ENCODE measurements around the gene BICD1.

BICD1 gene

GRCh38 chr12:32124637-32125036, 18.0 kb downstream of the BICD1 start:
- Histone ChIP-seq H3K27ac (replicated peaks) (no peak overlapping the region), H3K4me3 (replicated peaks; ENCODE audit: insufficient read depth, low read length) (no peak overlapping the region), H3K27me3 (ENCODE audit: insufficient read depth, poor library complexity, severe bottlenecking) (no peaks in the 10 kb centered on the region)
- TF ChIP-seq, protein P1, sequence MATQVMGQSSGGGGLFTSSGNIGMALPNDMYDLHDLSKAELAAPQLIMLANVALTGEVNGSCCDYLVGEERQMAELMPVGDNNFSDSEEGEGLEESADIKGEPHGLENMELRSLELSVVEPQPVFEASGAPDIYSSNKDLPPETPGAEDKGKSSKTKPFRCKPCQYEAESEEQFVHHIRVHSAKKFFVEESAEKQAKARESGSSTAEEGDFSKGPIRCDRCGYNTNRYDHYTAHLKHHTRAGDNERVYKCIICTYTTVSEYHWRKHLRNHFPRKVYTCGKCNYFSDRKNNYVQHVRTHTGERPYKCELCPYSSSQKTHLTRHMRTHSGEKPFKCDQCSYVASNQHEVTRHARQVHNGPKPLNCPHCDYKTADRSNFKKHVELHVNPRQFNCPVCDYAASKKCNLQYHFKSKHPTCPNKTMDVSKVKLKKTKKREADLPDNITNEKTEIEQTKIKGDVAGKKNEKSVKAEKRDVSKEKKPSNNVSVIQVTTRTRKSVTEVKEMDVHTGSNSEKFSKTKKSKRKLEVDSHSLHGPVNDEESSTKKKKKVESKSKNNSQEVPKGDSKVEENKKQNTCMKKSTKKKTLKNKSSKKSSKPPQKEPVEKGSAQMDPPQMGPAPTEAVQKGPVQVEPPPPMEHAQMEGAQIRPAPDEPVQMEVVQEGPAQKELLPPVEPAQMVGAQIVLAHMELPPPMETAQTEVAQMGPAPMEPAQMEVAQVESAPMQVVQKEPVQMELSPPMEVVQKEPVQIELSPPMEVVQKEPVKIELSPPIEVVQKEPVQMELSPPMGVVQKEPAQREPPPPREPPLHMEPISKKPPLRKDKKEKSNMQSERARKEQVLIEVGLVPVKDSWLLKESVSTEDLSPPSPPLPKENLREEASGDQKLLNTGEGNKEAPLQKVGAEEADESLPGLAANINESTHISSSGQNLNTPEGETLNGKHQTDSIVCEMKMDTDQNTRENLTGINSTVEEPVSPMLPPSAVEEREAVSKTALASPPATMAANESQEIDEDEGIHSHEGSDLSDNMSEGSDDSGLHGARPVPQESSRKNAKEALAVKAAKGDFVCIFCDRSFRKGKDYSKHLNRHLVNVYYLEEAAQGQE (IDR thresholded peaks at IDR 0.05; ENCODE audit: insufficient replicate concordance, low read depth): no peak
- TF ChIP-seq SPI1 (IDR thresholded peaks at IDR 0.05; ENCODE audit: borderline replicate concordance, low read depth) (no peak), POLR2AphosphoS5 (IDR thresholded peaks at IDR 0.05; ENCODE audit: low read depth) (no peak), GABPA (IDR thresholded peaks at IDR 0.05; ENCODE audit: low read depth) (no peak)
- TF ChIP-seq, protein P2, sequence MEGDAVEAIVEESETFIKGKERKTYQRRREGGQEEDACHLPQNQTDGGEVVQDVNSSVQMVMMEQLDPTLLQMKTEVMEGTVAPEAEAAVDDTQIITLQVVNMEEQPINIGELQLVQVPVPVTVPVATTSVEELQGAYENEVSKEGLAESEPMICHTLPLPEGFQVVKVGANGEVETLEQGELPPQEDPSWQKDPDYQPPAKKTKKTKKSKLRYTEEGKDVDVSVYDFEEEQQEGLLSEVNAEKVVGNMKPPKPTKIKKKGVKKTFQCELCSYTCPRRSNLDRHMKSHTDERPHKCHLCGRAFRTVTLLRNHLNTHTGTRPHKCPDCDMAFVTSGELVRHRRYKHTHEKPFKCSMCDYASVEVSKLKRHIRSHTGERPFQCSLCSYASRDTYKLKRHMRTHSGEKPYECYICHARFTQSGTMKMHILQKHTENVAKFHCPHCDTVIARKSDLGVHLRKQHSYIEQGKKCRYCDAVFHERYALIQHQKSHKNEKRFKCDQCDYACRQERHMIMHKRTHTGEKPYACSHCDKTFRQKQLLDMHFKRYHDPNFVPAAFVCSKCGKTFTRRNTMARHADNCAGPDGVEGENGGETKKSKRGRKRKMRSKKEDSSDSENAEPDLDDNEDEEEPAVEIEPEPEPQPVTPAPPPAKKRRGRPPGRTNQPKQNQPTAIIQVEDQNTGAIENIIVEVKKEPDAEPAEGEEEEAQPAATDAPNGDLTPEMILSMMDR (IDR thresholded peaks at IDR 0.05; ENCODE audit: insufficient read depth, low read length): no peak
- no peak for DNase-seq (ENCODE audit: low read depth in 1 of 2, low spot score in 1 of 2)

GRCh38 chr12:32125455-32126084, 18.9 kb downstream of the BICD1 start:
- no peak for DNase-seq (ENCODE audit: low read depth in 1 of 2, low spot score in 1 of 2)
- no peak overlapping the region for H3K4me3 ChIP-seq (replicated peaks; ENCODE audit: insufficient read depth, low read length)
- TF ChIP-seq, protein P1 (IDR thresholded peaks at IDR 0.05; ENCODE audit: insufficient replicate concordance, low read depth): no peak
- TF ChIP-seq SPI1 (IDR thresholded peaks at IDR 0.05; ENCODE audit: borderline replicate concordance, low read depth) (no peak), GABPA (IDR thresholded peaks at IDR 0.05; ENCODE audit: low read depth) (no peak), POLR2AphosphoS5 (IDR thresholded peaks at IDR 0.05; ENCODE audit: low read depth) (no peak)
- TF ChIP-seq, protein P2 (IDR thresholded peaks at IDR 0.05; ENCODE audit: insufficient read depth, low read length): no peak
- H3K27ac ChIP-seq (replicated peaks): no peak overlapping the region
- no peaks in the 10 kb centered on the region for H3K27me3 ChIP-seq (ENCODE audit: insufficient read depth, poor library complexity, severe bottlenecking)

GRCh38 chr12:32126720-32127119, 20.1 kb downstream of the BICD1 start:
- Histone ChIP-seq H3K27me3 (ENCODE audit: insufficient read depth, poor library complexity, severe bottlenecking) (no peaks in the 10 kb centered on the region), H3K4me3 (replicated peaks; ENCODE audit: insufficient read depth, low read length) (no peak overlapping the region), H3K27ac (replicated peaks) (no peak overlapping the region)
- TF ChIP-seq SPI1 (IDR thresholded peaks at IDR 0.05; ENCODE audit: borderline replicate concordance, low read depth) (no peak), GABPA (IDR thresholded peaks at IDR 0.05; ENCODE audit: low read depth) (no peak), POLR2AphosphoS5 (IDR thresholded peaks at IDR 0.05; ENCODE audit: low read depth) (no peak)
- TF ChIP-seq, protein P2 (IDR thresholded peaks at IDR 0.05; ENCODE audit: insufficient read depth, low read length): no peak
- TF ChIP-seq, protein P1 (IDR thresholded peaks at IDR 0.05; ENCODE audit: insufficient replicate concordance, low read depth): no peak
- no peak for DNase-seq (ENCODE audit: low read depth in 1 of 2, low spot score in 1 of 2)

Measured in HL-60 (cell line).